Left colon (tissue), 2 donors: ENCODE measurements around the gene UROD. TPM values are rescaled to one million over a fixed set of nuclear protein-coding genes. Genes with fewer than 3 reads are reported as not detected.
A peak's percentile ranks its signal among the peaks of the same experiment; 100 is the strongest.
"Not testable (repeated sequence)": the region's sequence is repeated elsewhere in the genome, so short reads cannot be mapped to it uniquely, and the experiment has no call there.

Source experiments
- ATAC-seq: fragments of 200-7000 bp; cut with Tn5 transposase; one replicate; pipeline ENCODE4 v1.9.1; 2020; ENCODE audit warnings: mild to moderate bottlenecking, moderate library complexity
- DNase-seq, 2 donors: peaks; one replicate each; pipeline ENCODE4 v3.0.0-alpha.2; 2020
- intact Hi-C, 2 donors: fragments of 100-400 bp; cut with DNase I in 1 of 2; cut with micrococcal nuclease in 1 of 2; formaldehyde crosslinking; loops; one replicate each; pipeline versions ENCODE4 v1.11.2 to v1.14.0; 2022; cut with DNase I, micrococcal nuclease
- total RNA-seq, 2 donors: library from RNA; stranded (reverse); fragmentation: NEBNext Ultra II Directional; extraction: Animal tissue kit (Norgen Biotek cat#: 25700); gene quantifications; one replicate each; pipeline ENCODE4 v1.2.1, GENCODE V29; 2021
- donor health status: DM: no; HTN: no; CAD: no.
- donor health status: DM: yes; HTN: yes; CAD: no.

UROD gene
- total RNA-seq, 2 donors from 2014 or later, result 45.4 to 46.4 TPM

GRCh38 chr1:45032837-45033236, 20.8 kb downstream of the UROD start:
- ATAC-seq (no peak), DNase-seq (no peak)
- intact Hi-C loops, result no loop called here

- ATAC-seq, result no peak
- intact Hi-C loops, result no loop called here
- no peak for DNase-seq
Measured at GRCh38 chr1:45033356-45033755, 21.3 kb downstream of the UROD start.

GRCh38 chr1:45035631-45036301, 23.7 kb downstream of the UROD start:
- DNase-seq (no peak), ATAC-seq (no peak)
- intact Hi-C loops, result no loop called here

- ATAC-seq, result peak; percentile 56
- no peak for DNase-seq
- intact Hi-C loops, result no loop called here
Measured at GRCh38 chr1:45037456-45037855, 25.4 kb downstream of the UROD start.

GRCh38 chr1:45038240-45038639, 26.2 kb downstream of the UROD start:
- ATAC-seq (peak; percentile 91), DNase-seq (no peak)

GRCh38 chr1:45038661-45039364, 26.8 kb downstream of the UROD start:
- no peak for DNase-seq
- intact Hi-C loops, result no loop called here
- no peak for ATAC-seq

More at GRCh38 chr1:45038240-45038639, 26.2 kb downstream of the UROD start:
- intact Hi-C loops, result no loop called here

- intact Hi-C loops, result no loop called here
- ATAC-seq (no peak), DNase-seq (no peak)
Measured at GRCh38 chr1:45040297-45040696, 28.2 kb downstream of the UROD start.

- intact Hi-C loops, result no loop called here
Measured at GRCh38 chr1:45043094-45043493, 31.0 kb downstream of the UROD start.

GRCh38 chr1:45044916-45045315, 32.9 kb downstream of the UROD start:
- ATAC-seq, result no peak
- intact Hi-C loops, result no loop called here

More at GRCh38 chr1:45043094-45043493, 31.0 kb downstream of the UROD start:
- ATAC-seq (no peak), DNase-seq (no peak)

GRCh38 chr1:45047032-45047431, 35.0 kb downstream of the UROD start:
- no peak for ATAC-seq
- no peak for DNase-seq
- intact Hi-C loops, result no loop called here

More at GRCh38 chr1:45044916-45045315, 32.9 kb downstream of the UROD start:
- DNase-seq, result no peak

- DNase-seq, result no peak
- ATAC-seq, result no peak
- intact Hi-C loops, result no loop called here
Measured at GRCh38 chr1:45051005-45051772, 39.1 kb downstream of the UROD start.

GRCh38 chr1:45057542-45057941, 45.5 kb downstream of the UROD start:
- no peak for DNase-seq
- intact Hi-C loops, result no loop called here
- no peak for ATAC-seq

- ATAC-seq, result no peak
Measured at GRCh38 chr1:45059829-45060228, 47.8 kb downstream of the UROD start.

GRCh38 chr1:45062463-45062862, 50.4 kb downstream of the UROD start:
- ATAC-seq, DNase-seq, intact Hi-C loops: not testable (repeated sequence)

More at GRCh38 chr1:45059829-45060228, 47.8 kb downstream of the UROD start:
- intact Hi-C loops, result no loop called here
- DNase-seq, result no peak

GRCh38 chr1:45065083-45065482, 53.0 kb downstream of the UROD start:
- intact Hi-C loops, result no loop called here
- no peak for ATAC-seq
- no peak for DNase-seq

Other genes with a start within 250 kb of the UROD start
- gene RPS8, start 236.7 kb upstream of the UROD start, total RNA-seq, result 1,000 to 10,000 TPM; 1,280 to 1,342 TPM
- gene BEST4, start 224.1 kb upstream of the UROD start, total RNA-seq, result 100 to 1,000 TPM; 113 to 120 TPM
- 10 to 100 TPM in 1 of 2 donors, 1 to 10 TPM in 1; 8.1 to 10.4 TPM for gene PLK3, start 211.9 kb upstream of the UROD start, total RNA-seq
- gene DYNLT4, start 204.9 kb upstream of the UROD start, total RNA-seq, result under 1 TPM; 0.40 to 0.47 TPM
- gene BTBD19, start 203.7 kb upstream of the UROD start, total RNA-seq, result 1 to 10 TPM; 2.4 to 2.9 TPM
- gene PTCH2, start 169.0 kb upstream of the UROD start, total RNA-seq, result under 1 TPM; 0.34 to 0.47 TPM
- 10 to 100 TPM; 11.1 to 12.8 TPM for gene EIF2B3, start 25.7 kb upstream of the UROD start, total RNA-seq
- gene HECTD3, start 930 bp upstream of the UROD start, total RNA-seq, result 100 to 1,000 TPM; 112 to 126 TPM
- gene ZSWIM5, start 194.4 kb downstream of the UROD start, total RNA-seq, result 10 to 100 TPM in 1 of 2 donors, 1 to 10 TPM in 1; 8.6 to 11.1 TPM